BLaER1 (cell line): Measurements from ENCODE around the gene PHF12.

Source experiments
- H3K27ac ChIP-seq: shearing (Covaris generic); formaldehyde crosslinking; 2 replicates; pipeline ENCODE4 v1.8.1; 2022
- H3K27me3 ChIP-seq: shearing (Covaris generic); formaldehyde crosslinking; 2 replicates; pipeline ENCODE4 v1.8.1; 2022
- H3K36me3 ChIP-seq: shearing (Covaris generic); formaldehyde crosslinking; 2 replicates; pipeline ENCODE4 v1.8.1; 2022
- H3K4me1 ChIP-seq: shearing (Covaris generic); formaldehyde crosslinking; 2 replicates; pipeline ENCODE4 v1.8.1; 2022
- H3K4me2 ChIP-seq: shearing (Covaris generic); formaldehyde crosslinking; 2 replicates; pipeline ENCODE4 v1.8.1; 2022
- H3K4me3 ChIP-seq: shearing (Covaris generic); formaldehyde crosslinking; 2 replicates; pipeline ENCODE4 v1.8.1; 2022
- H3K9ac ChIP-seq: shearing (Covaris generic); formaldehyde crosslinking; 2 replicates; pipeline ENCODE4 v1.8.1; 2022
- H3K9me3 ChIP-seq: shearing (Covaris generic); formaldehyde crosslinking; 2 replicates; pipeline ENCODE4 v1.8.1; 2022
- H4K20me1 ChIP-seq: shearing (Covaris generic); formaldehyde crosslinking; 2 replicates; pipeline ENCODE4 v1.8.1; 2022
- Cebpa-rat ChIP-seq: shearing (Covaris generic); IDR thresholded peaks from 2 replicates; pipeline ENCODE4 v1.8.1; 2022

Gene PHF12

GRCh38 chr17:28967221-28968135 is 16.2 kb upstream of the PHF12 start:
- peak overlapping the region; percentile 57 for H3K27ac ChIP-seq
- H3K9me3 ChIP-seq: no peaks in the 10 kb centered on the region
- H3K4me1 ChIP-seq: peaks cover 46% of the 10 kb centered on the region
- H3K4me3 ChIP-seq: no peak overlapping the region
- H3K27me3 ChIP-seq: no peaks in the 10 kb centered on the region
- no peaks in the 10 kb centered on the region for H3K36me3 ChIP-seq
- H4K20me1 ChIP-seq: no peaks in the 10 kb centered on the region
- no peak for TF ChIP-seq Cebpa-rat
- H3K9ac ChIP-seq: peak overlapping the region; percentile 25; the same call in 1 of the 2 replicates
- peak overlapping the region; percentile 58 for H3K4me2 ChIP-seq

GRCh38 chr17:28963841-28964240 is 12.5 kb upstream of the PHF12 start:
- Histone ChIP-seq H3K4me3 (no peak overlapping the region), H3K9me3 (no peaks in the 10 kb centered on the region), H3K27me3 (no peaks in the 10 kb centered on the region), H3K36me3 (no peaks in the 10 kb centered on the region), H3K4me1 (peaks cover 30% of the 10 kb centered on the region), H3K27ac (no peak overlapping the region), H4K20me1 (no peaks in the 10 kb centered on the region), H3K9ac (no peak overlapping the region), H3K4me2 (no peak overlapping the region)
- TF ChIP-seq Cebpa-rat: no peak

GRCh38 chr17:28963055-28963611 is 11.8 kb upstream of the PHF12 start:
- TF ChIP-seq Cebpa-rat: no peak
- peaks cover 25% of the 10 kb centered on the region for H3K4me1 ChIP-seq
- no peaks in the 10 kb centered on the region for H4K20me1 ChIP-seq
- H3K9ac ChIP-seq: 0 out of 2 replicates have a peak overlapping the region, but pooled peaks have one; percentile 2
- no peak overlapping the region for H3K4me3 ChIP-seq
- no peaks in the 10 kb centered on the region for H3K27me3 ChIP-seq
- H3K27ac ChIP-seq: no peak overlapping the region
- H3K9me3 ChIP-seq: no peaks in the 10 kb centered on the region
- H3K36me3 ChIP-seq: no peaks in the 10 kb centered on the region
- no peak overlapping the region for H3K4me2 ChIP-seq

- no peaks in the 10 kb centered on the region for H3K36me3 ChIP-seq
- no peaks in the 10 kb centered on the region for H3K9me3 ChIP-seq
- TF ChIP-seq Cebpa-rat: no peak
Observed at GRCh38 chr17:28961391-28961790, 10.1 kb upstream of the PHF12 start.

GRCh38 chr17:28960256-28961061 is 9.1 kb upstream of the PHF12 start:
- Histone ChIP-seq H3K4me1 (no peaks in the 10 kb centered on the region), H3K4me2 (no peak overlapping the region), H3K27me3 (no peaks in the 10 kb centered on the region), H3K36me3 (no peaks in the 10 kb centered on the region), H3K4me3 (no peak overlapping the region), H3K9me3 (no peaks in the 10 kb centered on the region), H3K27ac (no peak overlapping the region), H3K9ac (no peak overlapping the region), H4K20me1 (no peaks in the 10 kb centered on the region)
- no peak for TF ChIP-seq Cebpa-rat

More at GRCh38 chr17:28961391-28961790, 10.1 kb upstream of the PHF12 start:
- Histone ChIP-seq H3K4me2 (no peak overlapping the region), H3K4me1 (peaks cover 7% of the 10 kb centered on the region), H3K27me3 (no peaks in the 10 kb centered on the region), H3K9ac (no peak overlapping the region), H3K4me3 (no peak overlapping the region), H3K27ac (no peak overlapping the region), H4K20me1 (no peaks in the 10 kb centered on the region)

- Histone ChIP-seq H3K4me2 (no peak overlapping the region), H3K9me3 (no peaks in the 10 kb centered on the region), H3K4me1 (no peaks in the 10 kb centered on the region), H3K27me3 (no peaks in the 10 kb centered on the region), H3K9ac (no peak overlapping the region), H4K20me1 (no peaks in the 10 kb centered on the region), H3K4me3 (no peak overlapping the region), H3K27ac (no peak overlapping the region), H3K36me3 (no peaks in the 10 kb centered on the region)
- TF ChIP-seq Cebpa-rat: no peak
Observed at GRCh38 chr17:28959471-28959871, 8.2 kb upstream of the PHF12 start.

- no peak overlapping the region for H3K9ac ChIP-seq
- H4K20me1 ChIP-seq: no peaks in the 10 kb centered on the region
- H3K4me1 ChIP-seq: no peaks in the 10 kb centered on the region
- no peak overlapping the region for H3K4me3 ChIP-seq
- H3K27ac ChIP-seq: no peak overlapping the region
- no peaks in the 10 kb centered on the region for H3K36me3 ChIP-seq
- no peaks in the 10 kb centered on the region for H3K9me3 ChIP-seq
- TF ChIP-seq Cebpa-rat: no peak
- H3K4me2 ChIP-seq: no peak overlapping the region
- H3K27me3 ChIP-seq: no peaks in the 10 kb centered on the region
Observed at GRCh38 chr17:28958820-28959455, 7.6 kb upstream of the PHF12 start.

- Histone ChIP-seq H3K9me3 (no peaks in the 10 kb centered on the region), H3K27me3 (no peaks in the 10 kb centered on the region), H3K36me3 (no peaks in the 10 kb centered on the region), H4K20me1 (no peaks in the 10 kb centered on the region), H3K9ac (no peak overlapping the region), H3K27ac (no peak overlapping the region), H3K4me2 (no peak overlapping the region), H3K4me3 (no peak overlapping the region), H3K4me1 (peaks cover 9% of the 10 kb centered on the region)
- TF ChIP-seq Cebpa-rat: no peak
Observed at GRCh38 chr17:28957992-28958355, 6.7 kb upstream of the PHF12 start.

GRCh38 chr17:28957277-28957991 is 6.1 kb upstream of the PHF12 start:
- no peak overlapping the region for H3K9ac ChIP-seq
- H4K20me1 ChIP-seq: no peaks in the 10 kb centered on the region
- H3K27ac ChIP-seq: no peak overlapping the region
- H3K27me3 ChIP-seq: no peaks in the 10 kb centered on the region
- no peak overlapping the region for H3K4me3 ChIP-seq
- TF ChIP-seq Cebpa-rat: no peak
- H3K4me1 ChIP-seq: peaks cover 15% of the 10 kb centered on the region
- no peaks in the 10 kb centered on the region for H3K9me3 ChIP-seq
- no peak overlapping the region for H3K4me2 ChIP-seq
- no peaks in the 10 kb centered on the region for H3K36me3 ChIP-seq
